Activated CD4-positive, alpha-beta T cell treated with anti-CD3 and anti-CD28 coated beads, Interleukin-2, amount 10 ng/mL, durations not matched to agents 24 days and 14 days (primary cell): ENCODE measurements around the gene GRIK4. TPM values are rescaled to one million over a fixed set of nuclear protein-coding genes. Genes with fewer than 3 reads are reported as not detected.

Source experiments
- DNase-seq: peaks from one replicate; pipeline ENCODE4 v3.0.0; 2022
- H3K27ac Mint-ChIP-seq: one replicate; pipeline ENCODE4 v1.8.0; 2022; ENCODE audit warnings: mild to moderate bottlenecking, mixed read lengths
- H3K27me3 Mint-ChIP-seq: one replicate; pipeline ENCODE4 v1.8.0; 2022; ENCODE audit warnings: mixed read lengths
- H3K36me3 Mint-ChIP-seq: one replicate; pipeline ENCODE4 v1.8.0; 2022; ENCODE audit warnings: low read depth, mild to moderate bottlenecking, mixed read lengths
- H3K4me1 Mint-ChIP-seq: one replicate; pipeline ENCODE4 v1.8.0; 2021; ENCODE audit warnings: mixed read lengths
- H3K4me3 Mint-ChIP-seq: one replicate; pipeline ENCODE4 v1.8.0; 2022; ENCODE audit warnings: mild to moderate bottlenecking, moderate library complexity, mixed read lengths
- H3K9me3 Mint-ChIP-seq: one replicate; pipeline ENCODE4 v1.8.0; 2021; ENCODE audit warnings: mixed read lengths
- intact Hi-C: fragments of 100-400 bp; cut with micrococcal nuclease; formaldehyde crosslinking; loops from one replicate; pipeline ENCODE4 v1.15.1; 2023
- total RNA-seq: library from RNA; stranded (reverse); gene quantifications from 2 replicates; pipeline ENCODE4 v1.2.3, GENCODE V29; 2022

GRIK4 gene
- total RNA-seq, 1 donor from 2014 or later, result 0.09 TPM

- no peaks in the 10 kb centered on the region for H3K4me1 Mint-ChIP-seq
- H3K9me3 Mint-ChIP-seq, result no peaks in the 10 kb centered on the region
- intact Hi-C loops, result no loop called here
- H3K4me3 Mint-ChIP-seq, result no peak overlapping the region
- no peaks in the 10 kb centered on the region for H3K27me3 Mint-ChIP-seq
- no peak for DNase-seq
- no peak overlapping the region for H3K27ac Mint-ChIP-seq
- H3K36me3 Mint-ChIP-seq, result no peaks in the 10 kb centered on the region
Measured at GRCh38 chr11:120903686-120904085, 392.1 kb downstream of the GRIK4 start.

- no peaks in the 10 kb centered on the region for H3K4me1 Mint-ChIP-seq
- no peaks in the 10 kb centered on the region for H3K27me3 Mint-ChIP-seq
- H3K27ac Mint-ChIP-seq, result no peak overlapping the region
- no peaks in the 10 kb centered on the region for H3K9me3 Mint-ChIP-seq
- no peak overlapping the region for H3K4me3 Mint-ChIP-seq
- no peaks in the 10 kb centered on the region for H3K36me3 Mint-ChIP-seq
- intact Hi-C loops, result no loop called here
- no peak for DNase-seq
Measured at GRCh38 chr11:120904116-120904515, 392.6 kb downstream of the GRIK4 start.

GRCh38 chr11:120906766-120907165, 395.2 kb downstream of the GRIK4 start:
- intact Hi-C loops, result no loop called here
- no peak overlapping the region for H3K4me3 Mint-ChIP-seq
- H3K4me1 Mint-ChIP-seq, result no peaks in the 10 kb centered on the region
- H3K27me3 Mint-ChIP-seq, result no peaks in the 10 kb centered on the region
- no peak for DNase-seq
- H3K9me3 Mint-ChIP-seq, result no peaks in the 10 kb centered on the region
- no peak overlapping the region for H3K27ac Mint-ChIP-seq
- no peaks in the 10 kb centered on the region for H3K36me3 Mint-ChIP-seq

GRCh38 chr11:120907971-120908370, 396.4 kb downstream of the GRIK4 start:
- no peaks in the 10 kb centered on the region for H3K4me1 Mint-ChIP-seq
- H3K27me3 Mint-ChIP-seq, result no peaks in the 10 kb centered on the region
- intact Hi-C loops, result no loop called here
- no peak overlapping the region for H3K27ac Mint-ChIP-seq
- no peaks in the 10 kb centered on the region for H3K9me3 Mint-ChIP-seq
- no peaks in the 10 kb centered on the region for H3K36me3 Mint-ChIP-seq
- DNase-seq, result no peak
- no peak overlapping the region for H3K4me3 Mint-ChIP-seq

GRCh38 chr11:120908461-120909181, 397.1 kb downstream of the GRIK4 start:
- Mint-ChIP-seq H3K4me1 (no peaks in the 10 kb centered on the region), H3K9me3 (no peaks in the 10 kb centered on the region), H3K27ac (no peak overlapping the region), H3K36me3 (no peaks in the 10 kb centered on the region), H3K4me3 (no peak overlapping the region), H3K27me3 (no peaks in the 10 kb centered on the region)
- intact Hi-C loops, result no loop called here
- DNase-seq, result no peak

- no peak for DNase-seq
- no peaks in the 10 kb centered on the region for H3K4me1 Mint-ChIP-seq
- no peak overlapping the region for H3K4me3 Mint-ChIP-seq
- no peaks in the 10 kb centered on the region for H3K9me3 Mint-ChIP-seq
- no peaks in the 10 kb centered on the region for H3K27me3 Mint-ChIP-seq
- intact Hi-C loops, result no loop called here
- H3K36me3 Mint-ChIP-seq, result no peaks in the 10 kb centered on the region
- H3K27ac Mint-ChIP-seq, result no peak overlapping the region
Measured at GRCh38 chr11:120909676-120910416, 398.3 kb downstream of the GRIK4 start.

GRCh38 chr11:120911943-120912342, 400.4 kb downstream of the GRIK4 start:
- Mint-ChIP-seq H3K9me3 (no peaks in the 10 kb centered on the region), H3K27me3 (no peaks in the 10 kb centered on the region), H3K36me3 (no peaks in the 10 kb centered on the region), H3K4me1 (no peaks in the 10 kb centered on the region), H3K27ac (no peak overlapping the region), H3K4me3 (no peak overlapping the region)
- intact Hi-C loops, result no loop called here
- DNase-seq, result no peak

- Mint-ChIP-seq H3K27ac (no peak overlapping the region), H3K27me3 (no peaks in the 10 kb centered on the region), H3K4me3 (no peak overlapping the region), H3K4me1 (no peaks in the 10 kb centered on the region), H3K9me3 (no peaks in the 10 kb centered on the region), H3K36me3 (no peaks in the 10 kb centered on the region)
- intact Hi-C loops, result no loop called here
- no peak for DNase-seq
Measured at GRCh38 chr11:120912504-120912903, 401.0 kb downstream of the GRIK4 start.

- Mint-ChIP-seq H3K9me3 (no peaks in the 10 kb centered on the region), H3K27me3 (no peaks in the 10 kb centered on the region), H3K4me1 (no peaks in the 10 kb centered on the region), H3K36me3 (no peaks in the 10 kb centered on the region), H3K4me3 (no peak overlapping the region), H3K27ac (no peak overlapping the region)
- no peak for DNase-seq
- intact Hi-C loops, result no loop called here
Measured at GRCh38 chr11:120912915-120913314, 401.4 kb downstream of the GRIK4 start.

GRCh38 chr11:120914021-120914420, 402.5 kb downstream of the GRIK4 start:
- Mint-ChIP-seq H3K27ac (no peak overlapping the region), H3K4me1 (no peaks in the 10 kb centered on the region), H3K36me3 (no peaks in the 10 kb centered on the region), H3K9me3 (no peaks in the 10 kb centered on the region), H3K4me3 (no peak overlapping the region), H3K27me3 (no peaks in the 10 kb centered on the region)
- intact Hi-C loops, result no loop called here
- DNase-seq, result no peak

GRCh38 chr11:120914601-120915000, 403.1 kb downstream of the GRIK4 start:
- Mint-ChIP-seq H3K27ac (no peak overlapping the region), H3K27me3 (no peaks in the 10 kb centered on the region), H3K4me1 (no peaks in the 10 kb centered on the region), H3K36me3 (no peaks in the 10 kb centered on the region), H3K9me3 (no peaks in the 10 kb centered on the region), H3K4me3 (no peak overlapping the region)
- intact Hi-C loops, result no loop called here
- no peak for DNase-seq

- H3K36me3 Mint-ChIP-seq, result no peaks in the 10 kb centered on the region
- no peaks in the 10 kb centered on the region for H3K27me3 Mint-ChIP-seq
- H3K4me1 Mint-ChIP-seq, result no peaks in the 10 kb centered on the region
- intact Hi-C loops, result no loop called here
- DNase-seq, result no peak
- no peak overlapping the region for H3K4me3 Mint-ChIP-seq
- H3K27ac Mint-ChIP-seq, result no peak overlapping the region
- H3K9me3 Mint-ChIP-seq, result no peaks in the 10 kb centered on the region
Measured at GRCh38 chr11:120917559-120918239, 406.2 kb downstream of the GRIK4 start.

- no peak for DNase-seq
- intact Hi-C loops, result no loop called here
- H3K36me3 Mint-ChIP-seq, result no peaks in the 10 kb centered on the region
- H3K4me1 Mint-ChIP-seq, result no peaks in the 10 kb centered on the region
- H3K9me3 Mint-ChIP-seq, result no peaks in the 10 kb centered on the region
- no peak overlapping the region for H3K4me3 Mint-ChIP-seq
- no peak overlapping the region for H3K27ac Mint-ChIP-seq
- H3K27me3 Mint-ChIP-seq, result no peaks in the 10 kb centered on the region
Measured at GRCh38 chr11:120918257-120918656, 406.7 kb downstream of the GRIK4 start.

GRCh38 chr11:120919045-120919444, 407.5 kb downstream of the GRIK4 start:
- H3K27ac Mint-ChIP-seq, result no peak overlapping the region
- no peaks in the 10 kb centered on the region for H3K4me1 Mint-ChIP-seq
- no peak overlapping the region for H3K4me3 Mint-ChIP-seq
- H3K36me3 Mint-ChIP-seq, result no peaks in the 10 kb centered on the region
- no peak for DNase-seq
- intact Hi-C loops, result no loop called here
- no peaks in the 10 kb centered on the region for H3K27me3 Mint-ChIP-seq
- no peaks in the 10 kb centered on the region for H3K9me3 Mint-ChIP-seq
